HEK293 (cell line): ENCODE data around the gene LRP6.

ENCODE experiments used
- CTCF ChIA-PET: fragments of 350-600 bp; formaldehyde crosslinking; extraction: SDS; loops from one replicate; lab custom pipeline; 2021; ENCODE audit warnings: antibody characterized with exemption; lab: Yijun Ruan, JAX
- POLR2A ChIA-PET: fragments of 300-600 bp; formaldehyde crosslinking; extraction: SDS; loops from one replicate; lab custom pipeline; 2020; ENCODE audit warnings: antibody characterized with exemption, inconsistent platforms; lab: Yijun Ruan, JAX
- H3K27ac ChIP-seq: fragments of 200-500 bp; sonication (Bioruptor generic); 2 replicates; pipeline ENCODE4 v1.5.1; 2014; ENCODE audit warnings: low read depth, low read length, control low read depth, inconsistent platforms; ENCODE audit errors: extremely low read depth
- H3K36me3 ChIP-seq, 2 experiments: fragments of 200-500 bp in 1 of 2; sonication (Bioruptor generic) in 1 of 2; 1 replicate in 1 of 2; 2 replicates in 1 of 2; pipeline ENCODE4 v1.5.1; 2014 to 2017; ENCODE audit warnings: inconsistent platforms in 2 of 2, low read length in 2 of 2; ENCODE audit not compliant: control insufficient read depth in 2 of 2, insufficient read depth in 1 of 2
- H3K4me1 ChIP-seq: fragments of 200-500 bp; sonication (Bioruptor generic); 2 replicates; pipeline ENCODE4 v1.5.1; 2014; ENCODE audit warnings: mild to moderate bottlenecking, low read length, inconsistent platforms; ENCODE audit not compliant: control insufficient read depth, insufficient read depth
- H3K4me3 ChIP-seq: 2 replicates; pipeline ENCODE4 v1.5.1; 2011; ENCODE audit warnings: low read depth, mild to moderate bottlenecking, control low read depth, low read length, moderate library complexity
- H3K9me3 ChIP-seq: fragments of 200-500 bp; sonication (Bioruptor generic); 2 replicates; pipeline ENCODE4 v1.5.1; 2014; ENCODE audit warnings: low read depth, low read length, inconsistent platforms; ENCODE audit not compliant: control insufficient read depth, insufficient read depth
- AEBP2 ChIP-seq: fragments of 450-650 bp; formaldehyde crosslinking; IDR thresholded peaks from 2 replicates; pipeline ENCODE4 v1.5.1; 2016; ENCODE audit warnings: missing biosample characterization, missing genetic modification characterization, borderline replicate concordance
- BCL11A ChIP-seq: fragments of 450-650 bp; formaldehyde crosslinking; IDR thresholded peaks from 2 replicates; pipeline ENCODE4 v1.5.1; 2016; ENCODE audit warnings: low read depth, missing biosample characterization, missing genetic modification characterization
- BCL11B ChIP-seq: fragments of 450-650 bp; formaldehyde crosslinking; IDR thresholded peaks from 2 replicates; pipeline ENCODE4 v1.5.1; 2016; ENCODE audit warnings: low read depth, missing biosample characterization, missing genetic modification characterization
- GLI4 ChIP-seq: fragments of 450-650 bp; formaldehyde crosslinking; IDR thresholded peaks from 2 replicates; pipeline ENCODE4 v1.5.1; 2016; ENCODE audit warnings: missing biosample characterization, missing genetic modification characterization
- HOXA7 ChIP-seq: sonication (generic); formaldehyde crosslinking; IDR thresholded peaks from 2 replicates; pipeline ENCODE4 v1.8.1; 2022; ENCODE audit warnings: missing genetic modification reagents, borderline replicate concordance
- IKZF3 ChIP-seq: fragments of 450-650 bp; IDR thresholded peaks from 2 replicates; pipeline ENCODE4 v1.5.0; 2018; ENCODE audit warnings: missing biosample characterization, mild to moderate bottlenecking, missing genetic modification characterization, moderate library complexity
- KLF7 ChIP-seq: fragments of 450-650 bp; formaldehyde crosslinking; IDR thresholded peaks from 2 replicates; pipeline ENCODE4 v1.5.1; 2016; ENCODE audit warnings: missing biosample characterization, missing genetic modification characterization, borderline replicate concordance
- KLF9 ChIP-seq: fragments of 450-650 bp; formaldehyde crosslinking; IDR thresholded peaks from 2 replicates; pipeline ENCODE4 v1.5.1; 2016; ENCODE audit warnings: missing biosample characterization, missing genetic modification characterization, low read depth
- MEIS1 ChIP-seq: sonication (generic); formaldehyde crosslinking; IDR thresholded peaks from 2 replicates; pipeline ENCODE4 v1.8.1; 2022; ENCODE audit warnings: missing genetic modification reagents, mild to moderate bottlenecking, borderline replicate concordance
- SCRT2 ChIP-seq: fragments of 450-650 bp; formaldehyde crosslinking; IDR thresholded peaks from 2 replicates; pipeline ENCODE4 v1.5.1; 2016; ENCODE audit warnings: missing biosample characterization, missing genetic modification characterization
- SETDB1 ChIP-seq: IDR thresholded peaks from one replicate; pipeline ENCODE4 v1.6.1; 2017; ENCODE audit warnings: mild to moderate bottlenecking, low read length, moderate library complexity, mixed read lengths; ENCODE audit not compliant: insufficient read length
- ZBTB8A ChIP-seq: fragments of 450-650 bp; formaldehyde crosslinking; IDR thresholded peaks from 2 replicates; pipeline ENCODE4 v1.5.1; 2016; ENCODE audit warnings: missing biosample characterization, missing genetic modification characterization
- ZNF211 ChIP-seq: fragments of 450-650 bp; formaldehyde crosslinking; IDR thresholded peaks from 2 replicates; pipeline ENCODE4 v1.5.1; 2016; ENCODE audit warnings: low read depth, missing biosample characterization, missing genetic modification characterization
- ZNF248 ChIP-seq: fragments of 450-650 bp; formaldehyde crosslinking; IDR thresholded peaks from 2 replicates; pipeline ENCODE4 v1.5.1; 2017; ENCODE audit warnings: missing biosample characterization, missing genetic modification characterization
- ZNF274 ChIP-seq, 2 experiments: fragments of 200-500 bp in 1 of 2; fragments of 450-650 bp in 1 of 2; sonication (Bioruptor generic) in 1 of 2; formaldehyde crosslinking in 1 of 2; IDR thresholded peaks; 2 replicates each; pipeline versions ENCODE4 v1.5.1 to v1.6.1; 2014 to 2016; ENCODE audit warnings: borderline replicate concordance in 1 of 2, inconsistent platforms in 1 of 2, low read length in 1 of 2, missing biosample characterization in 1 of 2, missing genetic modification characterization in 1 of 2
- ZNF473 ChIP-seq: fragments of 450-650 bp; formaldehyde crosslinking; IDR thresholded peaks from 2 replicates; pipeline ENCODE4 v1.5.1; 2017; ENCODE audit warnings: missing biosample characterization, missing genetic modification characterization
- ZNF629 ChIP-seq: fragments of 450-650 bp; formaldehyde crosslinking; IDR thresholded peaks from 2 replicates; pipeline ENCODE4 v1.5.1; 2017; ENCODE audit warnings: missing biosample characterization, missing genetic modification characterization
- ZNF785 ChIP-seq: fragments of 450-650 bp; formaldehyde crosslinking; IDR thresholded peaks from 2 replicates; pipeline ENCODE4 v1.5.1; 2016; ENCODE audit warnings: missing biosample characterization, missing genetic modification characterization
- TF ChIP-seq, protein P1 (sequence below): fragments of 450-650 bp; formaldehyde crosslinking; IDR thresholded peaks from 2 replicates; pipeline ENCODE4 v1.5.1; 2016; ENCODE audit warnings: missing biosample characterization, missing genetic modification characterization, borderline replicate concordance
- TF ChIP-seq, protein P2 (sequence below): fragments of 450-650 bp; formaldehyde crosslinking; conservative IDR thresholded peaks from 2 replicates; pipeline ENCODE4 v1.5.1; 2016; ENCODE audit warnings: low read depth, missing biosample characterization, missing genetic modification characterization

LRP6 gene

GRCh38 chr12:12070674-12071656, 195.9 kb downstream of the LRP6 start, which contains the start of gene BCL2L14:
TSS of gene BCL2L14 (plus strand) at chr12:12070939. CDS start at chr12:12079306, 8,367 bp downstream.
- no peak within 1 kb of the TSS for H3K27ac ChIP-seq
- POLR2A ChIA-PET: no interaction called here
- peaks cover 5% of the 10 kb centered on the region; the same call in 1 of the 2 replicates for H3K4me1 ChIP-seq
- no peaks in the 10 kb centered on the region for H3K9me3 ChIP-seq
- CTCF ChIA-PET: interaction anchor here (0.6 kb wide), 2 partner anchors 27 to 155 kb away, joined by 3 read pairs; no protein-coding TSS in a partner anchor
- H3K36me3 ChIP-seq: no peaks in the 10 kb centered on the region
- TF ChIP-seq SCRT2 (tag by site-specific recombination) (0 out of 2 replicates have a peak, but pooled peaks have one; percentile 18), ZBTB8A (tag by site-specific recombination) (peak; percentile 70; the same call in 1 of the 2 replicates), MEIS1 (CRISPR knock-in tag) (no peak)
- H3K4me3 ChIP-seq: no peak within 1 kb of the TSS

GRCh38 chr12:12069821-12070548, 196.9 kb downstream of the LRP6 start:
- POLR2A ChIA-PET: no interaction called here

More at GRCh38 chr12:12069821-12070548, 196.9 kb downstream of the LRP6 start:
- Histone ChIP-seq H3K36me3 (no peaks in the 10 kb centered on the region), H3K4me1 (peaks cover 5% of the 10 kb centered on the region; the same call in 1 of the 2 replicates), H3K9me3 (no peaks in the 10 kb centered on the region), H3K4me3 (no peak overlapping the region), H3K27ac (no peak overlapping the region)
- CTCF ChIA-PET: no interaction called here
- TF ChIP-seq ZBTB8A (tag by site-specific recombination) (no peak), ZNF629 (no peak), AEBP2 (tag by site-specific recombination) (no peak), KLF7 (tag by site-specific recombination) (no peak), GLI4 (tag by site-specific recombination) (no peak), HOXA7 (CRISPR knock-in tag) (no peak), BCL11A (no peak), ZNF274 (IDR thresholded peaks at IDR 0.05; ENCODE audit: low read length) (no peak), ZNF274 (tag by site-specific recombination; IDR thresholded peaks at IDR 0.05; ENCODE audit: borderline replicate concordance) (no peak), IKZF3 (no peak), BCL11B (tag by site-specific recombination) (no peak), ZNF248 (tag by site-specific recombination) (no peak), ZNF785 (tag by site-specific recombination) (no peak), ZNF211 (tag by site-specific recombination) (no peak), SETDB1 (no peak), ZNF473 (tag by site-specific recombination) (no peak), SCRT2 (tag by site-specific recombination) (no peak), KLF9 (no peak)
- TF ChIP-seq, protein P1, sequence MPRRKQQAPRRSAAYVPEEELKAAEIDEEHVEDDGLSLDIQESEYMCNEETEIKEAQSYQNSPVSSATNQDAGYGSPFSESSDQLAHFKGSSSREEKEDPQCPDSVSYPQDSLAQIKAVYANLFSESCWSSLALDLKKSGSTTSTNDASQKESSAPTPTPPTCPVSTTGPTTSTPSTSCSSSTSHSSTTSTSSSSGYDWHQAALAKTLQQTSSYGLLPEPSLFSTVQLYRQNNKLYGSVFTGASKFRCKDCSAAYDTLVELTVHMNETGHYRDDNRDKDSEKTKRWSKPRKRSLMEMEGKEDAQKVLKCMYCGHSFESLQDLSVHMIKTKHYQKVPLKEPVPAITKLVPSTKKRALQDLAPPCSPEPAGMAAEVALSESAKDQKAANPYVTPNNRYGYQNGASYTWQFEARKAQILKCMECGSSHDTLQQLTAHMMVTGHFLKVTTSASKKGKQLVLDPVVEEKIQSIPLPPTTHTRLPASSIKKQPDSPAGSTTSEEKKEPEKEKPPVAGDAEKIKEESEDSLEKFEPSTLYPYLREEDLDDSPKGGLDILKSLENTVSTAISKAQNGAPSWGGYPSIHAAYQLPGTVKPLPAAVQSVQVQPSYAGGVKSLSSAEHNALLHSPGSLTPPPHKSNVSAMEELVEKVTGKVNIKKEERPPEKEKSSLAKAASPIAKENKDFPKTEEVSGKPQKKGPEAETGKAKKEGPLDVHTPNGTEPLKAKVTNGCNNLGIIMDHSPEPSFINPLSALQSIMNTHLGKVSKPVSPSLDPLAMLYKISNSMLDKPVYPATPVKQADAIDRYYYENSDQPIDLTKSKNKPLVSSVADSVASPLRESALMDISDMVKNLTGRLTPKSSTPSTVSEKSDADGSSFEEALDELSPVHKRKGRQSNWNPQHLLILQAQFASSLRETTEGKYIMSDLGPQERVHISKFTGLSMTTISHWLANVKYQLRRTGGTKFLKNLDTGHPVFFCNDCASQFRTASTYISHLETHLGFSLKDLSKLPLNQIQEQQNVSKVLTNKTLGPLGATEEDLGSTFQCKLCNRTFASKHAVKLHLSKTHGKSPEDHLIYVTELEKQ (tag by site-specific recombination): no peak
- TF ChIP-seq, protein P2, sequence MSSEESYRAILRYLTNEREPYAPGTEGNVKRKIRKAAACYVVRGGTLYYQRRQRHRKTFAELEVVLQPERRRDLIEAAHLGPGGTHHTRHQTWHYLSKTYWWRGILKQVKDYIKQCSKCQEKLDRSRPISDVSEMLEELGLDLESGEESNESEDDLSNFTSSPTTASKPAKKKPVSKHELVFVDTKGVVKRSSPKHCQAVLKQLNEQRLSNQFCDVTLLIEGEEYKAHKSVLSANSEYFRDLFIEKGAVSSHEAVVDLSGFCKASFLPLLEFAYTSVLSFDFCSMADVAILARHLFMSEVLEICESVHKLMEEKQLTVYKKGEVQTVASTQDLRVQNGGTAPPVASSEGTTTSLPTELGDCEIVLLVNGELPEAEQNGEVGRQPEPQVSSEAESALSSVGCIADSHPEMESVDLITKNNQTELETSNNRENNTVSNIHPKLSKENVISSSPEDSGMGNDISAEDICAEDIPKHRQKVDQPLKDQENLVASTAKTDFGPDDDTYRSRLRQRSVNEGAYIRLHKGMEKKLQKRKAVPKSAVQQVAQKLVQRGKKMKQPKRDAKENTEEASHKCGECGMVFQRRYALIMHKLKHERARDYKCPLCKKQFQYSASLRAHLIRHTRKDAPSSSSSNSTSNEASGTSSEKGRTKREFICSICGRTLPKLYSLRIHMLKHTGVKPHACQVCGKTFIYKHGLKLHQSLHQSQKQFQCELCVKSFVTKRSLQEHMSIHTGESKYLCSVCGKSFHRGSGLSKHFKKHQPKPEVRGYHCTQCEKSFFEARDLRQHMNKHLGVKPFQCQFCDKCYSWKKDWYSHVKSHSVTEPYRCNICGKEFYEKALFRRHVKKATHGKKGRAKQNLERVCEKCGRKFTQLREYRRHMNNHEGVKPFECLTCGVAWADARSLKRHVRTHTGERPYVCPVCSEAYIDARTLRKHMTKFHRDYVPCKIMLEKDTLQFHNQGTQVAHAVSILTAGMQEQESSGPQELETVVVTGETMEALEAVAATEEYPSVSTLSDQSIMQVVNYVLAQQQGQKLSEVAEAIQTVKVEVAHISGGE (tag by site-specific recombination): no peak
